Spleen (tissue), 11 donors: ENCODE measurements around the gene IL1RAPL1. TPM values are rescaled to one million over a fixed set of nuclear protein-coding genes. Genes with fewer than 3 reads are reported as not detected.

ENCODE experiments used
- DNase-seq: peaks from one replicate; pipeline ENCODE4 v3.0.0-alpha.2; 2020
- H3K27ac ChIP-seq, 8 donors: fragments of 200-600 bp; sonication (generic) in 7 of 8; 1 replicate in 4 of 8; 2 replicates in 4 of 8; pipeline versions ENCODE4 v1.5.0 to v1.8.0; 2016 to 2021; ENCODE audit warnings: inconsistent platforms in 4 of 8, mild to moderate bottlenecking in 4 of 8, moderate library complexity in 1 of 8
- H3K27me3 ChIP-seq, 7 donors: fragments of 200-600 bp; sonication (generic) in 6 of 7; replicated peaks in 1 of 7; 1 replicate in 4 of 7; 2 replicates in 3 of 7; pipeline versions ENCODE4 v1.5.0 to v1.8.0; 2016 to 2021; ENCODE audit warnings: inconsistent platforms in 3 of 7, mild to moderate bottlenecking in 1 of 7
- H3K36me3 ChIP-seq, 6 donors: fragments of 200-600 bp; sonication (generic) in 5 of 6; 1 replicate in 4 of 6; 2 replicates in 2 of 6; pipeline versions ENCODE4 v1.5.0 to v1.8.0; 2016 to 2021; ENCODE audit warnings: inconsistent platforms in 2 of 6
- H3K4me1 ChIP-seq, 6 donors: fragments of 200-600 bp; sonication (generic) in 5 of 6; 1 replicate in 3 of 6; 2 replicates in 3 of 6; pipeline versions ENCODE4 v1.5.0 to v1.8.0; 2016 to 2021; ENCODE audit warnings: inconsistent platforms in 3 of 6
- H3K4me3 ChIP-seq, 8 donors: fragments of 200-600 bp; sonication (generic) in 7 of 8; 1 replicate in 4 of 8; 2 replicates in 4 of 8; pipeline versions ENCODE4 v1.5.0 to v1.8.0; 2016 to 2021; ENCODE audit warnings: inconsistent platforms in 4 of 8, mild to moderate bottlenecking in 4 of 8, moderate library complexity in 2 of 8
- H3K9me3 ChIP-seq, 8 donors: fragments of 200-600 bp; sonication (generic) in 7 of 8; 1 replicate in 4 of 8; 2 replicates in 4 of 8; pipeline versions ENCODE4 v1.5.0 to v1.8.0; 2016 to 2021; ENCODE audit warnings: inconsistent platforms in 4 of 8
- CTCF ChIP-seq, 11 experiments: fragments of 200-600 bp in 7 of 11; fragments of 450-650 bp in 4 of 11; sonication (generic) in 4 of 11; IDR thresholded peaks in 8 of 11; conservative IDR thresholded peaks in 3 of 11; 1 replicate in 7 of 11; 2 replicates in 4 of 11; pipeline versions ENCODE4 v1.4.0 to v1.8.0; 2016 to 2021; ENCODE audit warnings: antibody characterized with exemption in 11 of 11, inconsistent platforms in 4 of 11, mild to moderate bottlenecking in 1 of 11
- POLR2A ChIP-seq, 3 donors: fragments of 450-650 bp; IDR thresholded peaks; one replicate each; pipeline ENCODE4 v1.5.1; 2017; ENCODE audit warnings: antibody characterized with exemption in 3 of 3, mild to moderate bottlenecking in 1 of 3
- POLR2AphosphoS5 ChIP-seq, 3 donors: sonication (generic); formaldehyde crosslinking; IDR thresholded peaks; one replicate each; pipeline ENCODE4 v1.5.1; 2017; ENCODE audit warnings: antibody characterized with exemption in 3 of 3
- WGBS, 5 donors: extraction: QIAGEN DNeasy Blood & Tissue Kit in 3 of 5; methylation state at CpG; one replicate each; pipeline versions ENCODE4 v1.1.5 to v1.1.7; 2013 to 2018; 5-methylcytosine and 5-hydroxymethylcytosine counted together
- intact Hi-C: fragments of 100-400 bp; cut with DNase I; formaldehyde crosslinking; loops from one replicate; pipeline ENCODE4 v1.15.0; 2023; ENCODE audit warnings: low total_unique reads
- polyA plus RNA-seq, 3 donors: library from polyadenylated mRNA; stranded (reverse); fragments of 200-250 nt; gene quantifications; one replicate each; pipeline ENCODE4 v1.2.1, GENCODE V29; 2013
- total RNA-seq, 7 donors: library from RNA; depleted of rRNA in 3 of 7; stranded (reverse); fragments of >200 nt in 3 of 7; fragmentation: NEBNext Ultra II Directional in 4 of 7; extraction: Animal tissue kit (Norgen Biotek cat#: 25700) in 4 of 7; gene quantifications; one replicate each; pipeline versions ENCODE4 v1.1.0 to v1.2.1, GENCODE V29; 2016 to 2021
- donor health status: healthy with polysubstance abuse.
- donor health status: DM: no; HTN: no; CAD: no; lungs with moderate emphysema.
- donor health status: DM: no; HTN: no; CAD: no.
- donor health status: Bipolar disorder and iron deficiency.
- donor health status: healthy.
- donor health status: DM: no; HTN: no; CAD: no.
- donor health status: DM: yes; HTN: yes; CAD: no.

The IL1RAPL1 gene
- total and polyA plus RNA-seq, 10 donors: 0.03 to 0.19 TPM; not detected in 8

GRCh38 chrX:29432534-29432933 lies 845.3 kb downstream of the IL1RAPL1 start:
- Histone ChIP-seq H3K27me3 (no peaks in the 10 kb centered on the region), H3K4me3 (no peak overlapping the region), H3K9me3 (peaks cover 0 to 8% (median 0%) of the 10 kb centered on the region in 8 donors), H3K36me3 (no peaks in the 10 kb centered on the region), H3K4me1 (no peaks in the 10 kb centered on the region), H3K27ac (no peak overlapping the region)
- intact Hi-C loops: no loop called here
- DNase-seq: no peak
- no peak for TF ChIP-seq POLR2AphosphoS5 (IDR thresholded peaks at IDR 0.05)
- no peak for TF ChIP-seq POLR2A (IDR thresholded peaks at IDR 0.05)
- TF ChIP-seq CTCF (IDR thresholded peaks at IDR 0.05 in 8 of 11, conservative IDR thresholded peaks at IDR 0.05 in 3 of 11): no peak

GRCh38 chrX:29434939-29435338 lies 847.7 kb downstream of the IL1RAPL1 start:
- WGBS, 5 donors: 74 to 96% (median 88%) methylated on average over 3 of the region's 3 CpGs
- peaks cover 0 to 8% (median 0%) of the 10 kb centered on the region in 8 donors for H3K9me3 ChIP-seq
- no peak for DNase-seq
- TF ChIP-seq POLR2A (IDR thresholded peaks at IDR 0.05) (no peak), CTCF (IDR thresholded peaks at IDR 0.05 in 8 of 11, conservative IDR thresholded peaks at IDR 0.05 in 3 of 11) (no peak), POLR2AphosphoS5 (IDR thresholded peaks at IDR 0.05) (no peak)
- intact Hi-C loops: no loop called here
- H3K36me3 ChIP-seq: no peaks in the 10 kb centered on the region
- no peak overlapping the region for H3K4me3 ChIP-seq
- no peak overlapping the region for H3K27ac ChIP-seq
- H3K4me1 ChIP-seq: no peaks in the 10 kb centered on the region
- H3K27me3 ChIP-seq: no peaks in the 10 kb centered on the region

GRCh38 chrX:29435396-29435795 lies 848.1 kb downstream of the IL1RAPL1 start:
- 25 to 59% (median 38%) methylated on average over 4 of the region's 4 CpGs for WGBS, 5 donors
- Histone ChIP-seq H3K36me3 (no peaks in the 10 kb centered on the region), H3K4me1 (no peaks in the 10 kb centered on the region), H3K27me3 (no peaks in the 10 kb centered on the region), H3K4me3 (no peak overlapping the region), H3K9me3 (peaks cover 0 to 8% (median 0%) of the 10 kb centered on the region in 8 donors), H3K27ac (no peak overlapping the region)
- intact Hi-C loops: no loop called here
- no peak for DNase-seq
- no peak for TF ChIP-seq POLR2AphosphoS5 (IDR thresholded peaks at IDR 0.05)

- 67 to 93% (median 84%) methylated on average over 2 of the region's 2 CpGs for WGBS, 5 donors
- intact Hi-C loops: no loop called here
These were observed 860.6 kb downstream of the IL1RAPL1 start for GRCh38 chrX:29447867-29448266.

More at GRCh38 chrX:29447867-29448266, 860.6 kb downstream of the IL1RAPL1 start:
- Histone ChIP-seq H3K27me3 (no peaks in the 10 kb centered on the region), H3K4me3 (no peak overlapping the region), H3K27ac (no peak overlapping the region), H3K9me3 (no peaks in the 10 kb centered on the region), H3K4me1 (no peaks in the 10 kb centered on the region), H3K36me3 (no peaks in the 10 kb centered on the region)
- no peak for TF ChIP-seq CTCF (IDR thresholded peaks at IDR 0.05 in 8 of 11, conservative IDR thresholded peaks at IDR 0.05 in 3 of 11)
- no peak for TF ChIP-seq POLR2AphosphoS5 (IDR thresholded peaks at IDR 0.05)
- TF ChIP-seq POLR2A (IDR thresholded peaks at IDR 0.05): no peak
- DNase-seq: no peak
